ENCODE measurements around the gene CEP76. TPM values are rescaled to one million over a fixed set of nuclear protein-coding genes. Genes with fewer than 3 reads are reported as not detected.

The CEP76 gene, protein sequence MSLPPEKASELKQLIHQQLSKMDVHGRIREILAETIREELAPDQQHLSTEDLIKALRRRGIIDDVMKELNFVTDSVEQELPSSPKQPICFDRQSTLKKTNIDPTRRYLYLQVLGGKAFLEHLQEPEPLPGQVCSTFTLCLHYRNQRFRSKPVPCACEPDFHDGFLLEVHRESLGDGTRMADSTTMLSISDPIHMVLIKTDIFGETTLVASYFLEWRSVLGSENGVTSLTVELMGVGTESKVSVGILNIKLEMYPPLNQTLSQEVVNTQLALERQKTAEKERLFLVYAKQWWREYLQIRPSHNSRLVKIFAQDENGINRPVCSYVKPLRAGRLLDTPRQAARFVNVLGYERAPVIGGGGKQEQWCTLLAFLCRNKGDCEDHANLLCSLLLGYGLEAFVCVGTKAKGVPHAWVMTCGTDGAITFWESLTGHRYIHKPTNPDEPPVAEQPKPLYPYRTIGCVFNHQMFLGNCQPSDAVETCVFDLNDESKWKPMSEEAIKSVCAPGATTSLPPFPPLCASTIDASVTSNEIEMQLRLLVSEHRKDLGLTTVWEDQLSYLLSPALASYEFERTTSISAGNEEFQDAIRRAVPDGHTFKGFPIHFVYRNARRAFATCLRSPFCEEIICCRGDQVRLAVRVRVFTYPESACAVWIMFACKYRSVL
- total RNA-seq: 1 to 10 TPM; 5.2 TPM
- 10 to 100 TPM in 5 of 6 donors, 1 to 10 TPM in 1; 9.5 to 12.7 (median 11.8) TPM for polyA plus RNA-seq (ENCODE audit: insufficient read length in 6 of 6)
- long read RNA-seq, donor 1, partial matches to known transcripts: 0 of 4 reads
- long read RNA-seq, donor 1, other reads (novel, unspliced or antisense): 0 of 4 reads
- long read RNA-seq, donor 2, partial matches to known transcripts: 0 of 2 reads
- long read RNA-seq, donor 2, other reads (novel, unspliced or antisense): 0 of 2 reads
- long read RNA-seq, donor 3: 0 reads
- long read RNA-seq, donor 4, partial matches to known transcripts: 1 of 2 reads
- long read RNA-seq, donor 4, other reads (novel, unspliced or antisense): 0 of 2 reads
- long read RNA-seq, donor 5, partial matches to known transcripts: 0 of 2 reads
- long read RNA-seq, donor 5, other reads (novel, unspliced or antisense): 0 of 2 reads
- long read RNA-seq, donor 6, partial matches to known transcripts: 0 of 1 reads
- long read RNA-seq, donor 6, other reads (novel, unspliced or antisense): 0 of 1 reads
- long read RNA-seq, donor 7, partial matches to known transcripts: 0 of 1 reads
- long read RNA-seq, donor 7, other reads (novel, unspliced or antisense): 0 of 1 reads
- long read RNA-seq, donor 8, partial matches to known transcripts: 99 of 105 reads
- long read RNA-seq, donor 8, other reads (novel, unspliced or antisense): 6 of 105 reads
- long read RNA-seq, donor 9: 0 reads
- long read RNA-seq, donor 10: 0 reads
- long read RNA-seq, donor 11: 0 reads
- long read RNA-seq, donor 12, partial matches to known transcripts: 0 of 2 reads
- long read RNA-seq, donor 12, other reads (novel, unspliced or antisense): 0 of 2 reads

DNA sequence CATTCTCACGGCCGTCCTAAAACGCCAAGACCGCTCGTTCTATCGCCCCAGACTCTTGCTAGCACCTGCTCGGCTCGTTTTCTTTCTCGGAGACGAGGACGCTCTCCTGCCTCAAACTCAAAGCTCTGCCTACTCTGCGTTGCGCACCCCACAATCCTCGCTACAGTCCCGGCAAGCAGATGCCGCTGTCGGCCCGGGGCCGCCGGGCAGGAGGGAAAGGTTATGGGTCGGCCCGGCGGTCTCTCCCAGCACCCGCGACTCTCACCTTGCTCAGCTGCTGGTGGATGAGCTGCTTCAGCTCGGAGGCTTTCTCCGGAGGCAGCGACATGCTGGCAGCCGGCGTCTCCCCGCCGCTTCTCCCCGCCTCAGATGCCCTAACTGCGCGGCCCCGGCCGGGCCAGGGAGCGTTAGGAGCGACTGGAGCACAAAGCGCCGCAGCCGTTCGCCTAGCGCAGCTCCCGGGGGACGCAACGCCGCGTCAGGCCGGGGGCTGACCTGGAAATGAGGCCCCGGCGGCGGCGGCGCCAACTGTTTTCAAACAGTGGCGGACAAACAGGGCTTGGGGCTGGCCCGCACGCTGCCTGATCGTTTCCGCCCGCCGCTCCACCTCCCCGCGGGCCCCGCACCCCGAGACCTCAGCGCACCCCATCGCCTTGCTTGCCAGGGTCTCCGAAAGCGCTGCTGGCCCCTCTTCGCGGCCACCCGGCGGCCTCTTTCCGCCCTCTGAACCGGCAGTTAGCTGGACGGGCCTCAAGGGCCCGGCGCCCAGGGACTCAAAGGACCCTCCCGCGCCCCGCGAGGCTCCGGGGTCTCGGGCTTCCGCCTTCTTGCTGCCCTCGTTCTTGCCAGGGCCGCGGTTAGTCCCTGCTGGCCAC lies at the start of gene CEP76, which contains the start of gene PSMG2:
CEP76 (minus strand) TSS at position 503 of the 875 bp plus-strand sequence; CDS start at position 328, 175 bp downstream.
PSMG2 (plus strand) TSS at position 822 of the 875 bp plus-strand sequence. CDS start 66 bp downstream, outside the sequence.
- ATAC-seq: peak; percentile 95
- intact Hi-C loops (cut with DNase I): no loop called here
- Histone ChIP-seq H3K27me3 (no peaks in the 10 kb centered on the region), H3K27ac (peak within 1 kb of the TSS; percentile 94 to 96), H3K4me3 (peak within 1 kb of the TSS; percentile 71 to 84), H3K4me1 (peaks cover 12 to 44% of the 10 kb centered on the region in 2 donors), H3K36me3 (peaks cover 0 to 23% of the 10 kb centered on the region in 2 donors), H3K9me3 (no peaks in the 10 kb centered on the region)
- peak; percentile 90 to 96 (median 93) for DNase-seq
- TF ChIP-seq, protein P1, sequence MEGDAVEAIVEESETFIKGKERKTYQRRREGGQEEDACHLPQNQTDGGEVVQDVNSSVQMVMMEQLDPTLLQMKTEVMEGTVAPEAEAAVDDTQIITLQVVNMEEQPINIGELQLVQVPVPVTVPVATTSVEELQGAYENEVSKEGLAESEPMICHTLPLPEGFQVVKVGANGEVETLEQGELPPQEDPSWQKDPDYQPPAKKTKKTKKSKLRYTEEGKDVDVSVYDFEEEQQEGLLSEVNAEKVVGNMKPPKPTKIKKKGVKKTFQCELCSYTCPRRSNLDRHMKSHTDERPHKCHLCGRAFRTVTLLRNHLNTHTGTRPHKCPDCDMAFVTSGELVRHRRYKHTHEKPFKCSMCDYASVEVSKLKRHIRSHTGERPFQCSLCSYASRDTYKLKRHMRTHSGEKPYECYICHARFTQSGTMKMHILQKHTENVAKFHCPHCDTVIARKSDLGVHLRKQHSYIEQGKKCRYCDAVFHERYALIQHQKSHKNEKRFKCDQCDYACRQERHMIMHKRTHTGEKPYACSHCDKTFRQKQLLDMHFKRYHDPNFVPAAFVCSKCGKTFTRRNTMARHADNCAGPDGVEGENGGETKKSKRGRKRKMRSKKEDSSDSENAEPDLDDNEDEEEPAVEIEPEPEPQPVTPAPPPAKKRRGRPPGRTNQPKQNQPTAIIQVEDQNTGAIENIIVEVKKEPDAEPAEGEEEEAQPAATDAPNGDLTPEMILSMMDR (IDR thresholded peaks at IDR 0.05): no peak

DNA sequence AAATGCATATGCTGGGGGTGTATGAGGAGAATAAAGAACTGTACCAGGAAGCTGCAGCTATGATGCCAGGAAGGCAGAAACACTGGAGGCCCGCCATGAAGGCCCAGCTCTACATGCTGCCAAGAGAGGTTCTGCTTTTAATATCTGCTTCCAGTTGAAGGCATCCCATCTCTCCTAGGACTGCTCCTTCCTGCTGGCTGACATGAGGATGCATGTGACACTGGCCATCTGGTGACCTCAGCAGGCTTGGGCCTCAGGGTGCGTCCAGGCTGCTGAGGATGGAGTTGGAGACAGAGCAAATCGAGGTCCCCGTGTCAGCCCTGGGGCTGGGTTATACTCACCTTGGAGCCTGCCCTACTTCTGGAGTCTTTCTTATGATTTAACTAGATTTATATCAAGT lies 49.4 kb upstream of the CEP76 start:
- TF ChIP-seq, protein P1 (IDR thresholded peaks at IDR 0.05): no peak
- H3K4me3 ChIP-seq: no peak overlapping the region
- H3K36me3 ChIP-seq: no peaks in the 10 kb centered on the region
- intact Hi-C loops (cut with DNase I): no loop called here
- ATAC-seq: no peak
- no peaks in the 10 kb centered on the region for H3K4me1 ChIP-seq
- DNase-seq: no peak
- no peaks in the 10 kb centered on the region for H3K9me3 ChIP-seq
- H3K27ac ChIP-seq: no peak overlapping the region
- no peaks in the 10 kb centered on the region for H3K27me3 ChIP-seq

DNA sequence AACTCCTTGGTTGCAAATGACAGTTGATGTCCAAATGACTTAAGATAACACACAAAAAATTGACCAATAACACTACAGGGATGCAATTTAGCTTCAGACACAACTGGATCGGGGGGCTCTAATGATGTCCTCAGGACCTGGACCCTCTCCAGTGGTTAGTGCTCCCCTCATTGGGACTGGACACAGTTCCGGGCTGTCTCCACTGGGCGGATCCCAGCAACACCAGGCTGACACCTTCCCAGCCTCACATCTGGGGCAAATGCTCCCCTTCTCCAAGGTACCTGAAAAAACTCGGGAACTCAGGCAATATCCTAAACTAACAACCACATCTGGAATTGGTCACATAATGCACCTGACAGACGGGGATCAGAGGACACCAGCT lies 49.0 kb upstream of the CEP76 start:
- Histone ChIP-seq H3K9me3 (no peaks in the 10 kb centered on the region), H3K27me3 (no peaks in the 10 kb centered on the region), H3K36me3 (no peaks in the 10 kb centered on the region), H3K27ac (no peak overlapping the region), H3K4me1 (no peaks in the 10 kb centered on the region), H3K4me3 (no peak overlapping the region)
- ATAC-seq (no peak), DNase-seq (no peak)
- TF ChIP-seq, protein P1 (IDR thresholded peaks at IDR 0.05): no peak
- intact Hi-C loops (cut with DNase I): no loop called here

DNA sequence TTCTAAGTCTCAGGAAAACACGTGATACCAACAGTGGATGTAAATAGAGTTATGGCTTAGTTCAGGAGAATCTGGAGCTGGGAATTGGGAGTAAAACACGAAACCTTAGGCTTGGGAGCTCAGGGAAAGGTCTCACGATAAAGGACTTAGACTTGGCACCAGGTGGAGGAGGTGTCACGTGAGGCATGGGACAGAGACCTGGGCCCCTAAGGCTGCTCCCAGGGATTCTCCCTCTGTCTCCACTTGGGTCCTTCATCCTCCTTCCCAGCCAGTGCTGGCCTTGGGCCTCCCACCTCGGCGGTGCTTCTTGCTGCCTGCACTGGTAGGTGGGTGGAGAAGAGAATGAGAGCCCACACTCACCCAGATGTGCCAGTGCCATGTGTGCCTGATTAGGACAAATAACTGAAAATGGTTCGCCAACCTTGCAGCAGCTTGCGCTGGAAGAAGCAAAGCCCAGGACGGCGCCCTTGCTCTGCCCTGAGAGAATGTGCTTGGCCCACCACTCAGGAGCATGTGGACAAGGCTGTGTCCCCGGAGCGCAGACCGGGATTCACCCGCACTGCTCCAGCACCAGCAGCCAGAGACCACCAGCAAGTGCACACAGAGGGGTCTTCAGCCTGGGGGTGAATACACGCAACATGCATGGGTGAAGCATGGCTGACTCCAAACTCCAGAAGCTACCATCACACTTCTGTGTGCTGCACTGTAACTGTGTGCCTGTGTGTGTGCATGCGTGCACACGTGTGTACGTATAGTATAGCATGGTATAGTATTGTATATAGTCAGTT lies 48.4 kb upstream of the CEP76 start:
- TF ChIP-seq, protein P1 (IDR thresholded peaks at IDR 0.05): no peak
- ATAC-seq (no peak), DNase-seq (no peak)
- intact Hi-C loops (cut with DNase I): no loop called here
- no peaks in the 10 kb centered on the region for H3K27me3 ChIP-seq
- H3K4me1 ChIP-seq: no peaks in the 10 kb centered on the region
- H3K9me3 ChIP-seq: no peaks in the 10 kb centered on the region
- H3K4me3 ChIP-seq: no peak overlapping the region
- no peak overlapping the region for H3K27ac ChIP-seq
- no peaks in the 10 kb centered on the region for H3K36me3 ChIP-seq
